HepG2 (cell line): ENCODE data around the gene GMFB. TPM values are rescaled to one million over a fixed set of nuclear protein-coding genes. Genes with fewer than 3 reads are reported as not detected.

Experiments used
- E2F5 ChIP-seq: sonication (generic); formaldehyde crosslinking; conservative IDR thresholded peaks from 2 replicates; pipeline ENCODE4 v1.4.0; 2020; ENCODE audit warnings: missing genetic modification reagents
- FOXK2 ChIP-seq: fragments of 450-650 bp; IDR thresholded peaks from 2 replicates; pipeline ENCODE4 v1.6.1; 2016
- HCFC1 ChIP-seq: fragments of 150-350 bp; IDR thresholded peaks from 2 replicates; pipeline ENCODE4 v1.6.1; 2014; ENCODE audit warnings: low read depth, low read length
- REXO4 ChIP-seq: sonication (generic); formaldehyde crosslinking; IDR thresholded peaks from 2 replicates; pipeline ENCODE4 v1.8.0; 2022; ENCODE audit warnings: missing genetic modification reagents, mild to moderate bottlenecking, borderline replicate concordance
- TCF12 ChIP-seq, 2 experiments: fragments of 450-650 bp in 1 of 2; sonication (generic) in 1 of 2; formaldehyde crosslinking in 1 of 2; IDR thresholded peaks; 2 replicates each; pipeline versions ENCODE4 v1.6.1 to v1.8.0; 2017 to 2022; ENCODE audit warnings: antibody characterized with exemption in 1 of 2, mild to moderate bottlenecking in 1 of 2, missing genetic modification reagents in 1 of 2, moderate library complexity in 1 of 2
- TP53 ChIP-seq: sonication (generic); formaldehyde crosslinking; conservative IDR thresholded peaks from 2 replicates; pipeline ENCODE4 v1.4.0; 2020; ENCODE audit warnings: missing genetic modification reagents
- ZBED4 ChIP-seq: sonication (generic); formaldehyde crosslinking; IDR thresholded peaks from 2 replicates; pipeline ENCODE4 v1.4.0; 2020; ENCODE audit warnings: missing genetic modification reagents, borderline replicate concordance
- ZBTB14 ChIP-seq: sonication (generic); formaldehyde crosslinking; IDR thresholded peaks from 2 replicates; pipeline ENCODE4 v1.4.0; 2020; ENCODE audit warnings: missing genetic modification reagents
- ZNF275 ChIP-seq: sonication (generic); formaldehyde crosslinking; IDR thresholded peaks from 2 replicates; pipeline ENCODE4 v1.8.0; 2022; ENCODE audit warnings: missing genetic modification reagents, mild to moderate bottlenecking, inconsistent platforms, borderline replicate concordance
- ZNF589 ChIP-seq: sonication (generic); formaldehyde crosslinking; conservative IDR thresholded peaks from 2 replicates; pipeline ENCODE4 v1.8.0; 2022; ENCODE audit warnings: mild to moderate bottlenecking, moderate library complexity, missing genetic modification reagents
- ZNF687 ChIP-seq: sonication (generic); formaldehyde crosslinking; IDR thresholded peaks from 2 replicates; pipeline ENCODE4 v1.5.1; 2020; ENCODE audit warnings: mild to moderate bottlenecking, missing genetic modification reagents, moderate library complexity
- ZNF800 ChIP-seq: sonication (generic); formaldehyde crosslinking; IDR thresholded peaks from 2 replicates; pipeline ENCODE4 v1.4.0; 2020; ENCODE audit warnings: missing genetic modification reagents
- polyA plus RNA-seq, 8 experiments: library from polyadenylated mRNA; depleted of rRNA in 3 of 8; stranded (reverse) in 7 of 8; unstranded in 1 of 8; fragments of >200 nt; fragmentation: Illumina TruSeq in 4 of 8; extraction: Trizol in 4 of 8; gene quantifications; 2 replicates each; pipeline versions ENCODE4 v1.2.1 to v1.2.3, GENCODE V29; 2011 to 2016; ENCODE audit warnings: low read depth in 4 of 8, missing spikeins in 1 of 8, mixed read lengths in 1 of 8; ENCODE audit not compliant: insufficient read depth in 1 of 8
- total RNA-seq, 5 experiments: library from RNA; depleted of rRNA; stranded (reverse); fragments of >200 nt; fragmentation: Illumina TruSeq; extraction: Trizol; gene quantifications; 2 replicates each; pipeline ENCODE4 v1.2.3, GENCODE V29; 2016; ENCODE audit warnings: low read depth in 1 of 5

GMFB gene
- total and polyA plus RNA-seq, 2 of the 13 experiments (the other 11 are each of a cell fraction or from before 2014, with no cell fraction given), result 17.3 to 68.2 TPM

GRCh38 chr14:54509546-54510501, 21.0 kb upstream of the GMFB start, which contains the start of gene CGRRF1 (continued):
- TF ChIP-seq ZBED4 (CRISPR knock-in tag), result peak; percentile 89; the same call in 1 of the 2 replicates
- peak; percentile 84 for TF ChIP-seq ZNF800 (CRISPR knock-in tag)
- TF ChIP-seq ZBTB14 (CRISPR knock-in tag), result no peak
- 0 out of 2 replicates have a peak, but pooled peaks have one; percentile 52 for TF ChIP-seq ZNF275 (CRISPR knock-in tag)
- no peak for TF ChIP-seq E2F5 (CRISPR knock-in tag)
- peak; percentile 95 for TF ChIP-seq ZNF687 (CRISPR knock-in tag)
- no peak for TF ChIP-seq FOXK2
- no peak for TF ChIP-seq REXO4 (CRISPR knock-in tag)
- no peak for TF ChIP-seq TCF12 (IDR thresholded peaks at IDR 0.05)
- TF ChIP-seq TCF12 (CRISPR knock-in tag; IDR thresholded peaks at IDR 0.05), result no peak
- TF ChIP-seq ZNF589 (CRISPR knock-in tag), result peak; percentile 45; the same call in 1 of the 2 replicates
- TF ChIP-seq TP53, result no peak
- peak; percentile 39; the same call in 1 of the 2 replicates for TF ChIP-seq HCFC1
